HG03442 (cell line): ENCODE data around the gene TET1.
"Not testable (repeated sequence)": the region's sequence is repeated elsewhere in the genome, so short reads cannot be mapped to it uniquely, and the experiment has no call there.

Experiments used
- ATAC-seq: cut with Tn5 transposase; IDR thresholded peaks from one replicate; pipeline ENCODE4 v1.9.1; 2021; ENCODE audit warnings: mild to moderate bottlenecking, moderate library complexity; ENCODE audit not compliant: unreplicated experiment

The TET1 gene

DNA sequence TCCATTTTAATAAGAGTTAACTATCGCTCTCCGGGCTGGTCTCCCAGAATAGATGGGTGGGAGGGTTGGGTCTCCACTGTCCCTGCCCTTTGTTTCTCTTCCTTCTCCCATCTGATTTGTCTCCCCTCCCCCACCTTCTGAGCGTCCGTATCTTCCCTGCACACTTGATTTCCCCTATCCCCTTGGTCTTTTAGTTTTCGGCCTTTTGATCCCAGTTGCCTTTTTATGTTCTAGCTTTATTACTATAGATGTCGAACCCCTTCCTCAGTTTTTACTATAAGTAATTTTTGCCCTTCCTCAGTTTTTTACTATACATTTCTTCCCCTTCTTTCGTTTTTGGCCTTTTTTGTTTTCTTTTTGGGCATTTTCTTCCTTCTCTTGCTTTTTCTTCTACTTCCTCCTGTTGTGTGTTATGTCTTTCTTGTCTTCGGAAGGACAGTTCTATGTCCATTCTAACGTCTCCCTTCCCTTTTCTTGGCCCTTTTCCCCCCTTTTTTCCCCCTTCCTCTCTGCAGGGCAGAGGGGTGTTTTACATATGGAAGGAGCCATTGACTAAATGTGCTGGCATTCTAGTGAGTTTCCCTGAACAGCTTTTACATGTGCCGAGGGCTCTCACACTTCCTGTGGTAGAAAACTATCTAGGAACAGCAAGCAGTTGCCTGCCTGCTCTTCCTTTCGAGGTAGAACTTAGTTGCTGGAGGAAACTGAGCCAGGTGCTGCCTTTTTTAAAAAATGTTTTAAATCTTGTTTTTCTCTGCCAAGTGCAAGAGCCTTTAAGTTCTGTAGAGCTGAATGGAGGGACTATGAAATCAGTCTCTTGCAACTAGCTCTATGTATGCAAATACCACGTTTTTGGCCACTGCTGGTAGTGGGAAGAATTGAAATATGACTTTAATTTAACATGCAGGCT lies 2.8 kb downstream of the TET1 start:
- no peak for ATAC-seq

- no peak for ATAC-seq
Observed at GRCh38 chr10:68564712-68565111, 4.6 kb downstream of the TET1 start.

DNA sequence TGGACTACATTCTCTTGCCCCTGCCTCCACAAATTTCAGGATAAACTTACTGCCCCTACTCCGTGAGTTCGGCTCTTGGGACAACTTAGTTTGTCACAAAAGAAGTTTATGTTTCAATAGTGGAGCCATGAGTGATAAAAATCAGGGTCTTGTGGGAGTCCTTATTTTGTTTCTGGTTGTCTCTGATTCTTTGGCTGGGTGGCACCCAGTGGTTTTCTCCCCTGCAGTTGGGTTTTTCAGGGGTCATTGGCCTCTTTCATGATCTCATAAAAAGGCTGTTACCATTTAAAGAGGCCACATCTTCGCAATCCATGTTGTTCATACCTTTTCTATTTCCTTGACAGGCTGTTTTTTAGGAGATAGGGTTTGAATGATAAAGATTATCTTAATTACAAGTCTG lies 5.5 kb downstream of the TET1 start:
- no peak for ATAC-seq

DNA sequence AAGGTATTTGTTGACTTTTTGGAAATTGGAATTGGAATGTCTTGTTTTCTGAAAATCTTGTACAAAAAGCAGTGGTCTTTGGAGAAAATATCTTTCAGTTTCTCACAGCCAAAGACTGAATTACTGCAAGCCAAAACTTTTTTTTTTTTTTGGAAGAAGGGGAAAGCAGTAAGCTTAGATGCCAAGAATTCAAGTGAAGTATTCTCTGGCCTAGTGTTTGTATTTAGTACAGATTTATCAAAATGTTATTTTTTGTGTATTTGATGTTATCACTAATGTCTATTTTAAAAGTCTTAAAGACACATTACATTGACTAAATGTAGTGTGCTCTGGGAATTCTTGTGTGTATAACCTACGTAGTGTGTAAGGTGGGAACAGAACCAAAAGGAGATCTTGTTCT lies 6.2 kb downstream of the TET1 start:
- no peak for ATAC-seq

DNA sequence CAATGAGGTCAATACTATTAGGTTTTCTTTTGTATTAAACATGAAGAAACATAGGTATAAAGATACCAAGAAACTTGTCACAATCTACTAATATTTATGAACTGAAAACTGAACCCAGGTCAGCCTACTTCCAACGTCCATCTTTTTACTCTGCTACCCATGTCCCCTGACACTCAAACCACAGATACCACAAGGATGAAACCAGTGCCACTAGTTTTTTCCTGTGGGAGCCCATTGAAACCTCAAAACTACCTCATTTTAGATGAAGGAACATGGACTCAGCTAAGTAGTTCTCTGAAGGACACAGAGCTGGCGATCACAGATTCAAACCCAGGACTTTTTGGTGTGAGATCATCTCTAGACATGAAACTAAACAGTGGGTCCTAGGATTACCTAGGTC lies 6.8 kb downstream of the TET1 start:
- ATAC-seq: no peak

DNA sequence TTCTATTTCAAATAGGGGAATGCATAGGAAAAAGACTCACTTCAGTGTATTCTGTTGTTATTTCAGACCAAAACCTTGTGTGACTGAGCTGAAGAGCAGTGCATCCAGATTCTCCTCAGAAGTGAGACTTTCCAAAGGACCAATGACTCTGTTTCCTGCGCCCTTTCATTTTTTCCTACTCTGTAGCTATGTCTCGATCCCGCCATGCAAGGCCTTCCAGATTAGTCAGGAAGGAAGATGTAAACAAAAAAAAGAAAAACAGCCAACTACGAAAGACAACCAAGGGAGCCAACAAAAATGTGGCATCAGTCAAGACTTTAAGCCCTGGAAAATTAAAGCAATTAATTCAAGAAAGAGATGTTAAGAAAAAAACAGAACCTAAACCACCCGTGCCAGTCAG lies 12.0 kb downstream of the TET1 start:
- no peak for ATAC-seq

GRCh38 chr10:68574051-68574450 lies 13.9 kb downstream of the TET1 start:
- no peak for ATAC-seq

DNA sequence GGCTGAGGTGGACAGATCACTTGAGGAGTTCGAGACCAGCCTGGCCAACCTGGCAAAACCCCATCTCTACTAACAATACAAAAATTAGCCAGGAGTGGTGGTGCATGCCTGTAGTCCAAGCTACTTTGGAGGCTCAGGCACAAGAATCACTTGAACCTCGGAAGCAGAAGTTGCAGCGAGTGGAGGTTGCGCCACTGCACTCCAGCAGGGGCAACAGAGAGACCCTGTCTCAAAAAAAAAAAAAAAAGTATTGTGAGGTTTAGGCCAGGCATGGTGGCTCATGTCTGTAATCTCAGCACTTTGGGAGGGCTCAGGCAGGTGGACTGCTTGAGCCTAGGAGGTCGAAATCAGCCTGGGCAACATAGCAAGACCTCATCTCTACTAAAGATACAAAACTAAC lies 16.0 kb downstream of the TET1 start:
- ATAC-seq: no peak

DNA sequence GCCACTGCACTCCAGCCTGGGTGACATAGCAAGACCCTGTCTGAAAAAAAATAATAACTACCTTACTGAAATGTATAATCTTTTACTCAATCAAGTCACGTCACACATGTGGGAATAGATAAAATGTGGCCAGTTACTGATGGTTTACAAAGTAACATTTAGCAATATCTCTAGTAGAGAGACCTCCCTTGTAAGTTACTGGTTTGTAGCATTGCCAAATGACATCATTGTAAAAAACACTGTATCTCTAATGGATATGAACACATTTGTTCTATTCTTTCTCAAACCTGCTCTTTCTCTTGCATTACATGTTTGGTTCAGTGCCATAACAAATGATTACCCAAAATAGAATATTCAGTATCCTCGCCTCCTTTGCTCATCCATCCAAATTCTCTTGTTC lies 18.8 kb downstream of the TET1 start:
- ATAC-seq: no peak

GRCh38 chr10:68584187-68584586 lies 24.1 kb downstream of the TET1 start:
- ATAC-seq: not testable (repeated sequence)

GRCh38 chr10:68586606-68587305 lies 26.6 kb downstream of the TET1 start:
- ATAC-seq: no peak

GRCh38 chr10:68594405-68594804 lies 34.3 kb downstream of the TET1 start:
- no peak for ATAC-seq

DNA sequence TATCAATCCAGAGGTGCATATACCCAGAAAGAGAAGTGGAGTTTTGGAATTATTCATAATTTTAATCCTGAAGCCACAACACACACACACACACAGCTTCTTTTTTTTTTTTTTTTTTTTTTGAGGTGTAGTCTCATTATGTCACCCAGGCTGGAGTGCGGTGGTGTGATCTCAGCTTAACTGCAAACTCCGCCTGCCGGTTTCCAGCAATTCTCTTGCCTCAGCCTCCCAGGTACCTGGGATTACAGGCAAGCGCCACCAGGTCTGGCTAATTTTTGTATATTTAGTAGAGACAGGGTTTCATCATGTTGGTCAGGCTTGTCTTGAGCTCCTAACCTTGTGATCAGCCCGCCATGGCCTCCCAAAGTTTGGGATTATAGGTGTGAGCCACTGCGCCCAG lies 35.4 kb downstream of the TET1 start:
- ATAC-seq: no peak

GRCh38 chr10:68597407-68597806 lies 37.3 kb downstream of the TET1 start:
- ATAC-seq: no peak

DNA sequence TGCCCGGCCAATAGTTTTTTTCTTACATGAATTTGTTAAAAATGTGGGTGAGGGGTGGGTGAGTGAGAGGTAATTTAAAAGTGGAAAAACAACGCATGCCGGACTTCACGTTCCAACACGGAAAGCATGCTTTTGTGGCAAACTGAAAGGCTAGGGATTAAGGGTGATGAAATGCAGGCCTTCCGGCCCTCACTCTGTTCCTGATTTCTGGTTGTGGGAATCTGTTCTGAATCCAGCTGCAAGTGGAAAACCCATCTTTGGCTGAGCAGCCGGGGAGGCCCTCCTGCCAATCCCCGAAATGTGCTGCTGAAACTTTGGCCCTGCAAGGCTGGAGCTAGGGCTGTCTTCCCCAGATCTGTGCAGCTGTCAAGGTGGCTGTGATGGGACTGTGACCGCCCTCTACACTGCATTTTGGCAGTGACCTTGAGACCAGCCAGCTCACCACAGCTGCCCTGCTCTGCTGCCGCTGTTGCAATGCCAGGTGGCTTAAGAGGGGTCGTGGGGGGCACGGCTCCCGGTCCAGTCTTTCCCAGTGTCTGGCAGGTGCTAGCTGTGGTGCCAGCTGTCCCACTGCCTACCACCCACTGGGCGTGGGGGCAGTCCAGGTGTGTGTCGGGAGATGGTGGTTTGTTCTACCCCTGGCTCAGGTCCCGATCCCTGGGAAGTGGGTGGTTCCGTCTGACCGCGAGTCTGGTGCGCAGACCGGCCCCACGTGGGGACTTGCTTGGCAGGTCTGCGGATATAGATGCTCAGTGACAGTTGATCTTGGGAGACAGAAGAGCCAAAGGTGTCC lies 39.0 kb downstream of the TET1 start:
- no peak for ATAC-seq

- ATAC-seq: no peak
Observed at GRCh38 chr10:68599771-68600040, 39.6 kb downstream of the TET1 start.

GRCh38 chr10:68600041-68600778 lies 40.1 kb downstream of the TET1 start:
- ATAC-seq: peak; percentile 82

DNA sequence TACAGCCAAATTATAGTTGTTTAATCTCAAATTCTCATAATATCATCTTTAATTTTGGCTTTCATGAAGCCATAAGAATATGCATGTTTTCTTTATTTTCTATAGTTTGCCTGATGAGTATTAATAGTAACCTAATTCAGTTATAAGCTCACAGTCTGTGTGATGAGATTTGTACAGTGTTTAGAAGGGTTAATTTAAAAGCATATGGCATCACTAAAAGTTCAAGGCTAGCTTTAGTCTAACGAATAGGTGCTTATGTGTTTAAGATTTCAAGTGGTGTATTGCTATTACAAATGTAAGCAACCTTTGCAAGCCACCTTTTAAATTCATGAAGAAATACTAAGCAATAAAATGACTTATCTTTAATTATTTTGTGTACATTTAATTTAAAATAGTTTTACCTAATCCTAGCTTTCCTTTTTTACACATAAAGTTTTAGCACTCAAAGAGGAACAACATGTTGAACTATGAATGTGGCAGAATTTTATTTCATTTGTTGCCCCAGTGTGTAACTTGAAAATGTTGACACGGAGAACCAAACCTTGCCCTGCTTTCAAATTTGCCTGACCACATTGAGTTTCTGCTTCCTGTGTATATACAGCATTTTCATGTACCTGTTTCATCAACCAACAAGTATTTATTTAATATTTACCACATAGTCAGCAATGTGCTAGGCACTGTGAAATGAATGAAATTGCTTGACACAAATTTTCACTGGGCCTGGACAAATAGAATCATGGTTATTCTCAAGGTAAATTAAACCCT lies 41.5 kb downstream of the TET1 start:
- no peak for ATAC-seq

DNA sequence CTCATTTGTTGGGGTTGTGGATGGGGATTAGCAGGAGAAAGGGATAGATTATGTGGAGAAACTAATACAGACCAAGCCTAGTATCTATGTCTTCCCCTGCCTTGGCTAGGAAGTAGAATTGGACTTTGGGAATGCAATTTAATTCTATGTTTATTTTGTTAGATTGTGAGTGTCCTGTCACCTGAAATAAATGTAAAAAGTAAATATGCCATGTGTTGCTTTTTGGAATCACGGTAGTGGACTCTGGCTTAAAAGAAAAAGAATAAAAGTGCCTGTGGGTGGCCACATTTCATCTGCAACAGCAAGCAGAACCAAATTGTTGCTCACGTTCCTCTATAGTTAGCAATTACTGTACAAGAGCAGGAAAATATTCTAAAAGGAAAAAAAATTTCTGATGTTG lies 42.3 kb downstream of the TET1 start:
- ATAC-seq: no peak

GRCh38 chr10:68603766-68604165 lies 43.6 kb downstream of the TET1 start:
- no peak for ATAC-seq
